Panc1 (cell line): ENCODE results near the gene ADNP. TPM values are rescaled to one million over a fixed set of nuclear protein-coding genes. Genes with fewer than 3 reads are reported as not detected.

Experiments used
- ATAC-seq: fragments of 200-7000 bp; cut with Tn5 transposase; 2 replicates; pipeline ENCODE4 v1.9.1; 2020; ENCODE audit warnings: mild to moderate bottlenecking, moderate library complexity
- BruUV-seq: library from RNA; stranded (reverse); fragments of 400-500 nt; replicated peaks from 2 replicates; lab custom pipeline; 2021; lab: Mats Ljungman, UMichigan
- CTCF ChIA-PET: fragments of 300-600 bp; sonication (Branson Sonifier 250); formaldehyde crosslinking; loops from one replicate; lab custom pipeline; 2022; ENCODE audit warnings: antibody characterized with exemption; lab: Charles Lee
- POLR2A ChIA-PET: fragments of 300-600 bp; sonication (Branson Sonifier 250); formaldehyde crosslinking; loops from one replicate; lab custom pipeline; 2022; ENCODE audit warnings: antibody characterized with exemption; lab: Charles Lee
- DNase-seq: peaks from one replicate; pipeline ENCODE4 v3.0.0-alpha.2; 2010; ENCODE audit warnings: low read depth, low spot score
- H3K27ac ChIP-seq: 2 replicates; pipeline ENCODE4 v1.5.1; 2011; ENCODE audit warnings: mild to moderate bottlenecking, low read length, inconsistent platforms
- H3K27me3 ChIP-seq: fragments of 200-500 bp; sonication (Bioruptor generic); 2 replicates; pipeline ENCODE4 v1.6.0; 2014; ENCODE audit warnings: low read length, inconsistent platforms; ENCODE audit not compliant: control insufficient read depth, insufficient read depth
- H3K36me3 ChIP-seq: fragments of 200-500 bp; sonication (Bioruptor generic); 2 replicates; pipeline ENCODE4 v1.5.1; 2014; ENCODE audit warnings: inconsistent platforms, mild to moderate bottlenecking, low read length, moderate library complexity; ENCODE audit not compliant: control insufficient read depth, insufficient read depth
- H3K4me1 ChIP-seq: 2 replicates; pipeline ENCODE4 v1.5.1; 2011; ENCODE audit warnings: inconsistent platforms, mild to moderate bottlenecking, low read length, moderate library complexity; ENCODE audit not compliant: control insufficient read depth, insufficient read depth
- H3K4me3 ChIP-seq, 2 experiments: 2 replicates each; pipeline ENCODE4 v1.5.1; 2011 to 2012; ENCODE audit warnings: low read depth in 2 of 2, low read length in 2 of 2, mild to moderate bottlenecking in 2 of 2, inconsistent platforms in 1 of 2, moderate library complexity in 1 of 2
- H3K9me3 ChIP-seq: fragments of 200-500 bp; sonication (Bioruptor generic); 2 replicates; pipeline ENCODE4 v1.5.1; 2014; ENCODE audit warnings: low read depth, mild to moderate bottlenecking, inconsistent platforms, low read length, moderate library complexity; ENCODE audit not compliant: control insufficient read depth, insufficient read depth
- CTCF ChIP-seq: fragments of 450-650 bp; IDR thresholded peaks from 2 replicates; pipeline ENCODE4 v1.5.1; 2017; ENCODE audit warnings: mild to moderate bottlenecking
- POLR2AphosphoS5 ChIP-seq: IDR thresholded peaks from 2 replicates; pipeline ENCODE4 v1.6.1; 2012; ENCODE audit warnings: mild to moderate bottlenecking, low read depth, low read length, moderate library complexity
- SIN3A ChIP-seq: IDR thresholded peaks from 2 replicates; pipeline ENCODE4 v1.6.1; 2012; ENCODE audit warnings: low read depth, mild to moderate bottlenecking, low read length, moderate library complexity, borderline replicate concordance; ENCODE audit not compliant: insufficient read depth
- TCF7L2 ChIP-seq: IDR thresholded peaks from 2 replicates; pipeline ENCODE4 v1.6.1; 2011; ENCODE audit warnings: mild to moderate bottlenecking, low read depth, low read length, inconsistent platforms
- in situ Hi-C: cut with HindIII; loops from 2 replicates; pipeline ENCODE4 v1.10.0; 2016; ENCODE audit warnings: low sequenced_read_pairs, low pct_unique_long_range_greater_than_20kb
- intact Hi-C: fragments of 100-400 bp; cut with micrococcal nuclease; formaldehyde crosslinking; loops from one replicate; pipeline ENCODE4 v1.10.0; 2022; ENCODE audit not compliant: unreplicated experiment
- total RNA-seq: library from RNA; stranded (reverse); gene quantifications from one replicate; pipeline ENCODE4 v1.2.1, GENCODE V29; 2021; ENCODE audit not compliant: unreplicated experiment
- TF ChIP-seq, protein P1 (sequence below), 2 experiments: IDR thresholded peaks; 2 replicates each; pipeline ENCODE4 v1.6.1; 2011 to 2012; ENCODE audit warnings: low read depth in 2 of 2, control low read depth in 1 of 2, low read length in 1 of 2, mild to moderate bottlenecking in 1 of 2, moderate library complexity in 1 of 2; ENCODE audit not compliant: insufficient read depth in 1 of 2

ADNP gene
- total RNA-seq, 1 experiment from 2014 or later = 65.1 TPM

DNA sequence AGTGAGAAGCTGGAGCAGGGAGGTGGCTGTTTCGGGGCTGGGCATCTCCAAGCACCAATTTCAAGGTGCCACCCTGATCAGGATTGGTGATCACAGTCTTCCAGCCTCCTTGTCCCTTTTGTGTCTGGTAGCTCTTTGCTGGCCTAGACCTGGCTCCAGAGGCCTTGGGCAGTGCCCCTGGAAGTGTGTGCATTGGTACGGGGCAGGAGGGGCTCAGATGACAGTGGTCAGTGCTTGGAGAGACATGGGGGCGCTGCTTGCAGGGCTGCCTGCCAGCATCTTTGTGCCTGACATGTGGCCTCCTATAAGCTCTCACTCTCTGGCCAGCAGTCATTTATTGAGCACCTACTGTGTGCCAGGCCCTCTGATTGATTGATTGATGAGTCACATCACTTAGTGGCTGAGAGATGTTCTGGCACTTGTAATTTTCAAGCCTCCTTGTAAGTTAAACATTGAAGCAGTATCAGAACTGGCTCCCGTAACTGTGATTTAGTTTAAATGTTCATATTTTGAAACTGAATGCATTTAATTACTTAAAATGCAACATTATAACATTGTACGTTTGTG lies 74.7 kb downstream of the ADNP start:
- H3K4me3 ChIP-seq = no peak overlapping the region
- BruUV-seq = no TSS peak
- TF ChIP-seq POLR2AphosphoS5 (no peak), TCF7L2 (no peak), SIN3A (no peak)
- TF ChIP-seq, protein P1, sequence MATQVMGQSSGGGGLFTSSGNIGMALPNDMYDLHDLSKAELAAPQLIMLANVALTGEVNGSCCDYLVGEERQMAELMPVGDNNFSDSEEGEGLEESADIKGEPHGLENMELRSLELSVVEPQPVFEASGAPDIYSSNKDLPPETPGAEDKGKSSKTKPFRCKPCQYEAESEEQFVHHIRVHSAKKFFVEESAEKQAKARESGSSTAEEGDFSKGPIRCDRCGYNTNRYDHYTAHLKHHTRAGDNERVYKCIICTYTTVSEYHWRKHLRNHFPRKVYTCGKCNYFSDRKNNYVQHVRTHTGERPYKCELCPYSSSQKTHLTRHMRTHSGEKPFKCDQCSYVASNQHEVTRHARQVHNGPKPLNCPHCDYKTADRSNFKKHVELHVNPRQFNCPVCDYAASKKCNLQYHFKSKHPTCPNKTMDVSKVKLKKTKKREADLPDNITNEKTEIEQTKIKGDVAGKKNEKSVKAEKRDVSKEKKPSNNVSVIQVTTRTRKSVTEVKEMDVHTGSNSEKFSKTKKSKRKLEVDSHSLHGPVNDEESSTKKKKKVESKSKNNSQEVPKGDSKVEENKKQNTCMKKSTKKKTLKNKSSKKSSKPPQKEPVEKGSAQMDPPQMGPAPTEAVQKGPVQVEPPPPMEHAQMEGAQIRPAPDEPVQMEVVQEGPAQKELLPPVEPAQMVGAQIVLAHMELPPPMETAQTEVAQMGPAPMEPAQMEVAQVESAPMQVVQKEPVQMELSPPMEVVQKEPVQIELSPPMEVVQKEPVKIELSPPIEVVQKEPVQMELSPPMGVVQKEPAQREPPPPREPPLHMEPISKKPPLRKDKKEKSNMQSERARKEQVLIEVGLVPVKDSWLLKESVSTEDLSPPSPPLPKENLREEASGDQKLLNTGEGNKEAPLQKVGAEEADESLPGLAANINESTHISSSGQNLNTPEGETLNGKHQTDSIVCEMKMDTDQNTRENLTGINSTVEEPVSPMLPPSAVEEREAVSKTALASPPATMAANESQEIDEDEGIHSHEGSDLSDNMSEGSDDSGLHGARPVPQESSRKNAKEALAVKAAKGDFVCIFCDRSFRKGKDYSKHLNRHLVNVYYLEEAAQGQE (IDR thresholded peaks at IDR 0.05; ENCODE audit: insufficient read depth in 1 of 2, low read depth in 2 of 2, low read length in 1 of 2) = no peak
- H3K27ac ChIP-seq = no peak overlapping the region
- ATAC-seq = peak; percentile 21; the same call in 1 of the 2 replicates
- CTCF ChIA-PET = no interaction called here
- H3K36me3 ChIP-seq = no peaks in the 10 kb centered on the region
- intact Hi-C loops = no loop called here
- in situ Hi-C loops = no loop called here
- H3K9me3 ChIP-seq = no peaks in the 10 kb centered on the region
- POLR2A ChIA-PET = interaction anchor here (0.6 kb wide), 1 partner anchor 124 kb away, joined by 3 read pairs; no protein-coding TSS in a partner anchor
- no peak for DNase-seq
- peaks cover 6% of the 10 kb centered on the region for H3K4me1 ChIP-seq
- no peaks in the 10 kb centered on the region for H3K27me3 ChIP-seq

DNA sequence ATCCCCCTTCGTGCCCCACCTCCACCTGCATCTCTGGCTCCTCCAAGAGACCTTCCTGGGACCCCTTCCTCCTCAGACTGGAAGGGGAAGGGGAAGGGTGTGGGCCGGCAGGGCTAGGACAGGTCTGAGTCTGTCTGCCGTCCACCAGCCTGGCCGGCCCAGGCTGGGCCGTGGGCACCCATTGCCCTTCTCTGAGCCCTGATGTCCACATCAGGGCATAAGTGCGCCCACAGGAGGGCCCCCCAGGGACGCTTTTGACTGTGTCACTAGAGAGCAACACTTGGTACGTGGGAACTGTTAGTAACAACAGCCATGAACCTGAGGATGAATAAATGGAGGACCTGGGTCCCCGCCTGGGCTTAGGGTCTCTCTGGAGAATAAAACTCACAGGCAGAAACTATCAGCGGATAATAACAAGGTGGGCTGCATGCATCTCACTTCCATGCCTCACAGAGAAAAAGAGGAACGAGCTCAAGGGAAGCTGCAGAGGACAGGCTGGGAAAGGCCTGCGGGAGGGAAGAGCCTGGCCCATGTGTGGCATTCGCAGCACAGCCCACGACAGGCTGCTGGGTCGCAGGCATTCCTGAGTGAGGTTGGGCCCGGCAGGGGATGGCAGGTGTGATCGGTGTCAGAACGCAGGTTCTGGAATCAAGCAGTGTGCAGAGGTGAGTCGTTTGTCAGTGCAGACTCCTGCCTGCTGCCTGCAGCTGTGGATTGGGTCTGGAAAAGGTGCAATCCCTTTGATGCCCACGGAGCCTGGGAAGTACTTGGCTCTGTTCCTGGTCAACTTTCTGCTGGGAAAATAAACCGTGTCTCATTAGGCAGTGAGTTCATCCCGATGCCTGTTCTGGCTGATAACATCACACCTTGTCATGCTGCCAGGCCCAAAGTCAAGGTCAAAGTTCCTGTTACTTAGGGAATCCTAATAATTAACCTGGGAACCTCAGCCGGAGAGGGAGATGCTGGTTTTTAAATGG lies 75.5 kb downstream of the ADNP start:
- H3K36me3 ChIP-seq = no peaks in the 10 kb centered on the region
- intact Hi-C loops (no loop called here), in situ Hi-C loops (no loop called here)
- no peaks in the 10 kb centered on the region for H3K27me3 ChIP-seq
- H3K9me3 ChIP-seq = no peaks in the 10 kb centered on the region
- H3K4me3 ChIP-seq = no peak overlapping the region
- TF ChIP-seq SIN3A = no peak
- no peak for TF ChIP-seq CTCF
- no peak for TF ChIP-seq POLR2AphosphoS5
- peak; percentile 74 for TF ChIP-seq TCF7L2
- TF ChIP-seq, protein P1 (IDR thresholded peaks at IDR 0.05; ENCODE audit: insufficient read depth in 1 of 2, low read depth in 2 of 2, low read length in 1 of 2) = no peak
- peaks cover 6% of the 10 kb centered on the region for H3K4me1 ChIP-seq
- DNase-seq (no peak), ATAC-seq (peak; percentile 56)
- CTCF ChIA-PET = interaction anchor here (0.5 kb wide), 1 partner anchor 9 kb away, joined by 6 read pairs; no protein-coding TSS in a partner anchor
- POLR2A ChIA-PET = interaction anchor here (0.6 kb wide), 1 partner anchor 123 kb away, joined by 3 read pairs; no protein-coding TSS in a partner anchor
- BruUV-seq = no TSS peak
- H3K27ac ChIP-seq = no peak overlapping the region
